Embryonic facial prominence (tissue), 1 donor: ENCODE measurements around the gene PTGFR.

Source experiments
- DNase-seq: peaks from one replicate; pipeline ENCODE4 v3.0.0-alpha.2; 2016; ENCODE audit errors: extremely low spot score

PTGFR gene

GRCh38 chr1:78520843-78521242 lies 30.1 kb downstream of the PTGFR start:
- DNase-seq, result no peak

GRCh38 chr1:78522136-78522535 lies 31.4 kb downstream of the PTGFR start:
- no peak for DNase-seq

DNA sequence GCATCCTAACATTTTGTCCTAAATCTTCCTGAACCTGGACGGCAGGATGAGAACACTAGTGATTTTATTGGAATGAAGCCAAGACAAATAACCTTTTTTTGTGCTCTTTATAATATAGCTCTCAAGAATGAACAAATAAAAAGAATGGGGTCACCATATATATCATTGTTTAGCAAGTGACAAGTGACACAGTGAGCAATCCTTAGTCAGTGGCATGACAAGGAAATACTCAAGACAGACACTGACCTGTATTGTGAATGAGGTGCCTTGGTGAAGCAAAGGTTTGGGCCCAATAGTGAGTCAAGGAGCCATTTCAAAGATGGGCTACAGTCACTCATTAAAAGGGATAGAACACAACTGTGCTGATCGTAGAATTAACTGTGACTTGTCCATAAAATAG lies 35.7 kb downstream of the PTGFR start:
- DNase-seq, result no peak

DNA sequence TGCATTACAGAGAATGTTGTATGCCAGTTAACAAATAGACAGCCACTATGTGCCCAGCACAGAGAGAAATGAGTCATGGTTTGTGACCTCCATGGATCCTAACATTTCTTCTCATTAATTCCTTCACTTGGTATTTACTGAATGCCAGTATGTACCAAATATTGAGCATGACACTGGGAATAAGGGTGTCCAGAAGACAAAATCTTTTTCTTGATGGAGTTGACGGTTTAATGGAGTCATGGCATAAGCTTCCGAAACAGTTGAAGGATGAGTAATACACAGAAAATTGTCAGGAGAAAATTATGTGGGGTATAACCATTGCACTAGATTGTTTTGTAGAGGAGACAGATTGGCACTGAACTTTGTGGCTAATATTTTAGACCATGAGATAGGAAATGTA lies 36.9 kb downstream of the PTGFR start:
- no peak for DNase-seq

- no peak for DNase-seq
Measured at GRCh38 chr1:78533527-78533926, 42.8 kb downstream of the PTGFR start.

GRCh38 chr1:78535286-78535685 lies 44.5 kb downstream of the PTGFR start:
- DNase-seq, result no peak

GRCh38 chr1:78536427-78536826 lies 45.7 kb downstream of the PTGFR start:
- no peak for DNase-seq

- no peak for DNase-seq
Measured at GRCh38 chr1:78540048-78540447, 49.3 kb downstream of the PTGFR start.

DNA sequence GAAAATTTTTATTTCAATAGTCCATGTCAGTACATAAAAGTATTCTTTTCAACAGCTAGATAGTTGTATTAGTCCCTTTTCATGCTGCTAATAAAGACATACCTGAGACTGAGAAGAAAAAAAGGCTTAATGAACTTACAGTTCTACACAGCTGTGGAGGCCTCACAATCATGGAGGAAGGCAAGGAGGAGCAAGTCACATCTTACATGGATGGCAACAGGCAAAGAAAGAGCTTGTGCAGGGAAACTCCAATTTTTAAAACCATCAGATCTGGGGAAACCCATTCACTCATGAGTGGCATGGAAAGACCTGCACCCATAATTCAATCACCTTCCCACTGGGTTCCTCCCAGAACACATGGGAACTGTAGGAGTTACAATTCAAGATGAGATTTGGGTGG lies 50.7 kb downstream of the PTGFR start:
- DNase-seq, result no peak

- no peak for DNase-seq
Measured at GRCh38 chr1:78543941-78544643, 53.3 kb downstream of the PTGFR start.

DNA sequence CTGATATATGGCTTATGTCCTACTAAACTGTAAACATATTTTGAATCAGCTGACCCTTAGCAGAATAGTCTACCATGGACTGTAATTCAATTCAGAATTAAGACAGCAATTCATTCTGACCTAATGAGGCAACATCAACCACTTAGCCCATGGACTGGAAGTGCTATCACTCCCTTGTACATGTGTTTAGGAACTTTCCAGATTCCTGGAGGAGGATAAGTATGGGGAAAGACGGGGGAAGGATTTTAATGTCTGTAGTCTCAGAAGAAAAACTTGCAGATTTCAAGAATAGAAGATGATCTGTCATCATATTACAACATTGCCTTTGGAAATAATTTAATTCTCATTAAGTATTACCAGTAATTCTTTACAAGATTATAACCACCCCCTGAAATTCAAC lies 56.3 kb downstream of the PTGFR start:
- no peak for DNase-seq

- no peak for DNase-seq
Measured at GRCh38 chr1:78549331-78549730, 58.6 kb downstream of the PTGFR start.

GRCh38 chr1:78549891-78550290 lies 59.1 kb downstream of the PTGFR start:
- no peak for DNase-seq

- no peak for DNase-seq
Measured at GRCh38 chr1:78553859-78554258, 63.1 kb downstream of the PTGFR start.

GRCh38 chr1:78554840-78555239 lies 64.1 kb downstream of the PTGFR start:
- no peak for DNase-seq

- no peak for DNase-seq
Measured at GRCh38 chr1:78559680-78560079, 68.9 kb downstream of the PTGFR start.

DNA sequence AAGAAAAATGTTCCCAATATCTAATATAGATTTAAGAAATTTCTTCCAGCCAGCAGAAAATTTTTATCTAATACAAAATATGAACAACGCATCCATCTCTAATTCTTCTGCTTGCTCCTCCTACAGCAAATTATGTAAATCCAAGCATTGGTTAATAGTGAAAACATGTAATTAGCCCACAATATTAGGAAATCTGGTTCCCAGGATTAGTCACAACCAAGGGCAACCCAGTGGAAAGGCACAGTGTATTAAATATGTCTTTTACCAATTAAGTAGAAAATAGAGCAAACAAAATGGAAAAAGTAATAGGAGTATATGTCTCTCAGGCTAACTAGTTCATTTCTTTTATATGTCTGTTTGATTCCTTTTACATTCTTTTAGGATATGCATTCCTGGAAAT lies 70.0 kb downstream of the PTGFR start:
- DNase-seq, result no peak

- DNase-seq, result no peak
Measured at GRCh38 chr1:78561856-78562255, 71.1 kb downstream of the PTGFR start.

- DNase-seq, result no peak
Measured at GRCh38 chr1:78565393-78565792, 74.6 kb downstream of the PTGFR start.

DNA sequence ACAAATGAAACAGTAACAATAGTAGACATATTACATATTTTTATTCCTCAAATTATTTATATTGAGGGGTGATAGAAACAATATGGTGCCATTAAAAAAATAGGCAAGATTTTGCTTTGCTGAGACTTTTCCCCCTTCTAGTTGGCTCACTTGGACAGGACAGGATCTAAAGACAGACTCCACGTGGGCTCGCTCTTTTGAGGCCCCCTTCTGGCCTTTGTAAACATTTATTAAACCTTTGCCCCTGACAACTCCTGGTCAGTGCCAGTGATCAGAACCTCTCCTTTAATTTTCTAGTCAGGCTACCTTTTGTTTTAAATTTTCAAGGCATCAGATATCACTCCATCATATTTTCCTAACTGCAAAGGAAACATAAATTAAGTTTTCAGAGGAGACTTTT lies 79.8 kb downstream of the PTGFR start:
- DNase-seq, result no peak

GRCh38 chr1:78577257-78578100 lies 86.7 kb downstream of the PTGFR start:
- DNase-seq, result no peak

- no peak for DNase-seq
Measured at GRCh38 chr1:78586572-78586971, 95.8 kb downstream of the PTGFR start.

- no peak for DNase-seq
Measured at GRCh38 chr1:78587211-78587610, 96.4 kb downstream of the PTGFR start.
